HPDE6-E6E7 (cell line): ENCODE results near the gene MPP1.

Experiments used
- DNase-seq: peaks from one replicate; pipeline ENCODE4 v3.0.0; 2011; ENCODE audit warnings: missing footprints; ENCODE audit errors: extremely low spot score

MPP1 gene

DNA sequence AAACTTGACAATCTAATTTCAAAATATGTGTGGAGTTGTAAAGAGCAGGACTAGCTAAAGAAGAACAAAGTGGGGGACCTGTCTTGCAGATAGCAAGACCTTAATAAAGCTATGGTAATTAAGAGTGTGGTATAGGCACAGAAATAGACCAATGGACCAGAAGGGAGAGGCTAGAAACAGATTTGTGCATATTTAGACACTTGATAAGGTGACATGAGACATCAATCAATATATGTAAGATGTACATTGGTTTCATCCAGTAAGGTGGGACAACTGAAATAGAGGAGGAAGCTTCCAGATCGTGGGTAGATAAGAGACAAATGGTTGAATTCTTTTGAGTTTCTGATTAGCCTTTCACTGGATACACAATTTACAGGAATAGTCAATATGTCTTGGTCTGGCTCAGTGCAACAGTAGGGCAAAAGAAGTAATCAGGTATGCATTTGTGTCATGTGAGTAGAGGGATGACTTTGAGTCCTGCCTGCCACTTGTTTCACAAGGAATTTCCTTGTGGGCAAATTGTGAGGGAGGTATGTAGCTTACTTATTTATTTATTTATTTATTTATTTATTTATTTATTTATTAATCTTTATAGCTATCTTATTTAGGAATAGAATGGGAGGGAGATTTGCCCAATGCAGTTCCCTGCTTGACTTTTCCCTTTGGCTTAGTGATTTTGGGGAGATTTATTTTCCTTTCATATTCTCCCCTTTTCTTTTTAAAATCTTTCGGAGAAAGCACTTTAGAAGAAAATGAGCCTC, 7.2 kb upstream of the MPP1 start:
- no peak for DNase-seq

GRCh38 chrX:154809939-154810665, 4.8 kb upstream of the MPP1 start:
- no peak for DNase-seq

- no peak for DNase-seq
Observed at GRCh38 chrX:154806837-154807501, 1.7 kb upstream of the MPP1 start.

GRCh38 chrX:154805696-154806091, 409 bp upstream of the MPP1 start:
- DNase-seq: peak; percentile 19

DNA sequence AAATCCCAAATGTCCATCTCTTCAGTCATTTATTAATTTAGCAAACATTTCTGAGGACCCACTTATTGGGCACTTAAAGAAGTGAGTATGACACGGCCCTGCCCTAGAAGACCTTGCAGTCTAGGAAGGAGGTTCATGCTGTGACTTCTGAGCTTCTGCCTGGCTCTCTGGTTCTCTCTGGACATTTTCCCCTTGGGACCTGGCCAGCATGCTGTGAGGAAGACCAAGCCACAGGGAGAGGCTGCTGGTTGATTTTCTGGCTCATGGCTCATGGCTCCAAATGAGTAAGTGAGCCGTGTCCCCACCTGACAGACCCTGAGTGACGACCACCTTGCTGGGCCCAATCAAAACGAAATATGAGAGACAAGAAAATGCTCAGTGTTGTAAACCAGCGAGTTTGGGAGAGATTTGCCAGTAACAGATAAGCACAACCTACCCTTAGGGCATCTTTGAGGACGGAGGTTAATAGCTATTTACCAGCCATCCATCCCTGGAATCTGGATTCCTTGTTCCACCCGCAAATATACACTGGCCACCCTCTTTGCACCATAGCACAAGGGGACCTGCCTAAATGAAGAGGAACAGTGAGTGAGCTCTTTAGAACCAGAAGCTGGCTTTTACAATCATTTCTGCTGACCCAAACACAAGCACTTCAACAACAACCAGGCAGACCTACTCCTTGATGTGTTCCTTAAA, 876 bp downstream of the MPP1 start:
- no peak for DNase-seq

DNA sequence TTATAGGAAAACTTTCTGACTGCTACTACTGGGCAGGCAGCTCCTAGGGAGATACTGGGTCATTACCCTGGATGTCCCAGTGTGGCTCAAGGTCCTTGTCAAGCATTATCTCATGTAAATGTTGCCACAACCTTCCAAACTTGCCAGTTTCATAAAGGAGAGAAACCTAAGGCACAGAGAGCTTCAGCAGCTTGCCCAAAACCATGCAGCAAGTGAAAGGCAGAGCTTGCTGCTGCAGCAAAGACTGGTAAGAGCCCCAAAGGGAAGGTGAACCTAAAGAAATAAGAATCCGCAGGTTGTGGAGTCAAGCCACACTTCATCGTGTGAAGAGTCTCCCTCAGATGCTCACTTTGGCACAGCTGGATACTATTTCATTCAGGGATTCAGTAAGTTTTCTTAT, 2.3 kb downstream of the MPP1 start:
- DNase-seq: no peak

GRCh38 chrX:154800478-154801210, 4.6 kb downstream of the MPP1 start:
- DNase-seq: no peak

DNA sequence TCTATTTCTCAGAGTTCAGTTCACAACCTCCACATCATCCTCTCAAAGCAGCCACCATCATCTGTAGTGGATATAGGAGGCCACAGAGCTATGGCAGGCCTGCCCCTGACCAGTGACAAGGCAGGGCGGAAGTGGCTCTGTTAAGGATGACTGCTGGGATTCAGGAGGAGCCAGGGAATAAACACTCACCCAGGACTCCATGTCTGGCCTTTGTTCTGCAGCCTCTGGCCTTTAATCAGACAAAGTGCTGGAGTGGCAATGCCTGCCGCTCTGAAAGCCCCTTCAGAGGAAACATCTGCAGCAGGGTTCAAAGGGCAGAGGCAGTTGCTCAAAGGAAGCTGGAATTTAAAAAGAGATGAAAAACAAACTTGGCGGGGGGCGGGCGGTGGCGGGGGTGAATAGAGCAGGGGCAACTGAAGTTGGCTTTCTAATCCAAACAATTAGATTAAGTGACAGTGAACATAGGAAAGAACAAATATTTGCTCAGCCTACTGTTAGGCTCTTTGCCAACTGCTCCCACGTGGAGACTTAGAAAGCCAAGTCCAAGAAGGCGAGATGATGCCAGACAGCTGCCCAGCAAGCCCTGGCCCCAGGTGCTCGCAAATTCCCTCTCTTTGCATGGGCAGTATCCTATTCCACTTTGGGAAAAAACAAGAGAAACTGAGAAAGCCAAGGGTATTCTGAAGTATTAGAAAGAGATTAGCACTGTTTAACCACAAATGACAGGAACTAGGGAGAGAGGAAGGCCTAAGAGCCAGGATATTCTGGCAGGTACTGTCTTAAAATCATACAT, 5.5 kb downstream of the MPP1 start:
- DNase-seq: no peak

DNA sequence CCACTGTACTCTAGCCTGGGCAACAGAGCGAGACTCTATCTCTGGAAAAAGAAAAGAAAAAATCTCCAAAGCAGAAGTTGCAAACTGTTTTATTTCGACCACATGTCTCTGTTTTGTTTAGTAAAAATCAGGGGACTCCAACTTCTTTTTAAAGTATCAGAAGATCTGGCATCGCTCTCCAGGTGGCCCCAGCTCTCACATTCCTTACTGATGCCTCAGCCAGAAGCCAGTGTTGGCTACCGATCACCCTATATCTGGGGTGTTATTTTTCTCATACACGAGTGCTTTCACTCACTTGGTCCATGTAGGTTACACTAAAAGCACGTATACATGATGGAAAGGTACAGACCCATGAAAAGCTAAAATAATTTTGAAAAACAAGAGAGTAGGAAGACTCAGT, 8.3 kb downstream of the MPP1 start:
- no peak for DNase-seq

- DNase-seq: no peak
Observed at GRCh38 chrX:154795016-154795415, 10.3 kb downstream of the MPP1 start.

GRCh38 chrX:154793084-154793795, 12.0 kb downstream of the MPP1 start:
- DNase-seq: no peak

GRCh38 chrX:154791939-154792338, 13.3 kb downstream of the MPP1 start:
- no peak for DNase-seq

DNA sequence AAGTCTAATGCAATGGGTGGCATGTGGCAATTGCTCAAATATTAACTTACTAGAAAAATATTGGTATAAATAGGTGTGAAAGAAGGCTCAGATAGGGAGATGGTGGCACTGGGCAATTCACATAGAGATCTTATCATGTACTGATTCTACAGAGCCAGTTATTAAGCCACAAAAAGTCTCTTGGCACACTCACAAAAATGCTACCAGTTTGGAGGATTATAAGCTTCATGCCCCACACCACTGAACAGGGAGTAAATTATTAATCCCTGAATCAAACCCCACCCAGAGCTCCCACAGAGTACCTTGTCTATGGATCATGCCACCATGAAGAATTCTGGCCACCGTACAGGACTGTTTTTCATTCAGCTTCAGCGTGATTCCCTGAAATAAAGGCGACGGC, 13.8 kb downstream of the MPP1 start:
- DNase-seq: no peak

DNA sequence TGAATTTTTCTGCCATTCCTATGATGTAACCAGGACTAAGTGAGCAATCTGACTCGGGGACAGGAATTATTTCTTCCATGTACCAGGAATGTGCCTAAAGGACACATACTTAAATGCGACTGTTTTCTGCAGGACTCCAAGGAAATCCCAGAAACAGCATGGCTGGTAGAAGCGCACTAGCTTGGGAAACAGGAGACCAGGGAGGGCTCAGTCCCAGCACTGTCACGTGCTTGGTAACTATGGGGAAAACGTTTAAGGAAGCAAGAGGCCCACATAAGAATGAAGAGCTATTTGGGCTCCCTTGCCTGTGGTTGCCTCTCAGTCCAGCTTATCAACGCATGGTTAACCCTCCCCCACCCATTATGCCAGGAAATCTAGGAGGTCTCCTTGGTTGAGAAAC, 19.6 kb downstream of the MPP1 start:
- no peak for DNase-seq

GRCh38 chrX:154784149-154784995, 20.9 kb downstream of the MPP1 start:
- DNase-seq: no peak

- DNase-seq: no peak
Observed at GRCh38 chrX:154780968-154781367, 24.3 kb downstream of the MPP1 start.

DNA sequence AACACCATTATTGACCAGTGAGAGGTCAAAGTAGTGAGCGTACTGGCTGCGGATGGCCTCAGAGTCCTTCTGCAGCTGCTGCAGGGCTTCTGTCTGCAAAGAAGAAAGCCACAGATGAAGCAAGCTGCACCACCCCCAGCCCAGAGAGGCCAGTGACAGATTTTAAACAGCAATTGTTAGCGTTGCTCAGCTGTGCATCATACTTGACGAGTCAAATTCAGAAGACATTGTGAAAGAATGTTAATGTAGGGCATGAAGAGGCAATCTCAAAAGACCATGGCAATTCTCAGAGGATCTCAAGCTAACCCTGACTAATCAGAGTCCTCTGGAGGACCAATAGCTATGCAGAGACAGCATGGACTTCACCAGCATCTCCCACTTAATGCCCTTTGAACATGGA, 26.0 kb downstream of the MPP1 start:
- no peak for DNase-seq

DNA sequence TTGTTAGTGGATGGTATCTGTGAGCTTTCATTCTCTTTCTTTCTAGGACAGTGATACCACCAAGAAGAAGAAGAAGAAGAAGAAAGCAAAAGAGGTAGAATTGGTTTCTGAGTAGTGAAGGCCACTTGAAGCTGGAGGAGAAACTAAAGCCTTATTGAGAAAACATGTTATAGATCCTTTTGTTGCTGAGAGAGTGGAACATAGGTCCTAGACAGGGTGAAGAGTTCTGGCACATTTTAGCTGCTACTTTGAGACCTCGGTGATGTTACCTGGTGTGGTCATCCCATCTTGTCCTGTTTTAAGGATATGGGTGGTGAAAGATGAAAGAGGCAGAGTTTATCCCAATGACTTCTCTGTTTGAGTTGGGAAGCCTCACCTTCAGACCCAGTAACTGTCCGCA, 28.5 kb downstream of the MPP1 start:
- DNase-seq: no peak
